Gastrocnemius medialis (tissue), 4 donors: ENCODE data around the gene ENOX1.

ENCODE experiments used
- POLR2A ChIP-seq, 2 donors: fragments of 450-650 bp; IDR thresholded peaks; one replicate each; pipeline ENCODE4 v1.6.1; 2017; ENCODE audit warnings: antibody characterized with exemption in 2 of 2, mild to moderate bottlenecking in 2 of 2, moderate library complexity in 2 of 2
- TF ChIP-seq, protein P1 (sequence below), 5 experiments: fragments of 450-650 bp in 3 of 5; fragments of 200-600 bp in 2 of 5; sonication (generic) in 2 of 5; IDR thresholded peaks in 4 of 5; conservative IDR thresholded peaks in 1 of 5; 1 replicate in 4 of 5; 2 replicates in 1 of 5; pipeline ENCODE4 v1.5.1; 2016 to 2019; ENCODE audit warnings: antibody characterized with exemption in 5 of 5, mild to moderate bottlenecking in 3 of 5, moderate library complexity in 3 of 5

DNA sequence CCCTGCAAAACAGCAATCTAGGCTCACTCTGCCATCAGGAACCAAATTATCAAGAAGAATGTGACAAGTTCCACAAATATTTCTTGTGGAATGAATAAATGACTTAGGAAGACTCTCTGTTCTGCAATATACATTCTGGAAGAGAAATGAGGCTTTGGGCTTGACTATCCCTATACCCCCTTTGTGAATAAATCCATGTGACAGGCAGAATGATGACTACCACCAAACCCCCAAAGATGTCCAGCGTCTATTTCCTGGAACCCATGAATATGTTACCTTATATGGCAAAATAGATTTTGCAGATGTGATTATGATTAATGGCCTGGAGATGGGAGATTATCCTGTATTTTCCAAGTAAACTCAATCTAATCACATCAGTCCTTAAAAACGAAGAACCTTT lies 139.3 kb downstream of the ENOX1 start:
- TF ChIP-seq, protein P1, sequence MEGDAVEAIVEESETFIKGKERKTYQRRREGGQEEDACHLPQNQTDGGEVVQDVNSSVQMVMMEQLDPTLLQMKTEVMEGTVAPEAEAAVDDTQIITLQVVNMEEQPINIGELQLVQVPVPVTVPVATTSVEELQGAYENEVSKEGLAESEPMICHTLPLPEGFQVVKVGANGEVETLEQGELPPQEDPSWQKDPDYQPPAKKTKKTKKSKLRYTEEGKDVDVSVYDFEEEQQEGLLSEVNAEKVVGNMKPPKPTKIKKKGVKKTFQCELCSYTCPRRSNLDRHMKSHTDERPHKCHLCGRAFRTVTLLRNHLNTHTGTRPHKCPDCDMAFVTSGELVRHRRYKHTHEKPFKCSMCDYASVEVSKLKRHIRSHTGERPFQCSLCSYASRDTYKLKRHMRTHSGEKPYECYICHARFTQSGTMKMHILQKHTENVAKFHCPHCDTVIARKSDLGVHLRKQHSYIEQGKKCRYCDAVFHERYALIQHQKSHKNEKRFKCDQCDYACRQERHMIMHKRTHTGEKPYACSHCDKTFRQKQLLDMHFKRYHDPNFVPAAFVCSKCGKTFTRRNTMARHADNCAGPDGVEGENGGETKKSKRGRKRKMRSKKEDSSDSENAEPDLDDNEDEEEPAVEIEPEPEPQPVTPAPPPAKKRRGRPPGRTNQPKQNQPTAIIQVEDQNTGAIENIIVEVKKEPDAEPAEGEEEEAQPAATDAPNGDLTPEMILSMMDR (IDR thresholded peaks at IDR 0.05 in 4 of 5, conservative IDR thresholded peaks at IDR 0.05 in 1 of 5), result no peak
- no peak for TF ChIP-seq POLR2A (IDR thresholded peaks at IDR 0.05)
